Epithelial cell of proximal tubule (primary cell): ENCODE measurements around the gene METTL4. TPM values are rescaled to one million over a fixed set of nuclear protein-coding genes. Genes with fewer than 3 reads are reported as not detected.
"Not testable (repeated sequence)": the region's sequence is repeated elsewhere in the genome, so short reads cannot be mapped to it uniquely, and the experiment has no call there.

Experiments
- DNase-seq: peaks from one replicate; pipeline ENCODE4 v3.0.0-alpha.2; 2011; ENCODE audit warnings: low read depth
- H3K4me3 ChIP-seq: 2 replicates; pipeline ENCODE4 v1.5.1; 2011; ENCODE audit warnings: low read depth, mild to moderate bottlenecking, low read length
- total RNA-seq: library from RNA; depleted of rRNA; stranded (reverse); fragments of >200 nt; gene quantifications from 2 replicates; pipeline ENCODE4 v1.2.3, GENCODE V29; 2015
- TF ChIP-seq, protein P1 (sequence below): conservative IDR thresholded peaks from 2 replicates; pipeline ENCODE4 v1.5.1; 2012; ENCODE audit warnings: low read depth, mild to moderate bottlenecking, low read length

The METTL4 gene
- total RNA-seq, 1 donor from 2014 or later = 7.8 TPM

GRCh38 chr18:2549462-2549861, 21.8 kb downstream of the METTL4 start:
- TF ChIP-seq, protein P1, sequence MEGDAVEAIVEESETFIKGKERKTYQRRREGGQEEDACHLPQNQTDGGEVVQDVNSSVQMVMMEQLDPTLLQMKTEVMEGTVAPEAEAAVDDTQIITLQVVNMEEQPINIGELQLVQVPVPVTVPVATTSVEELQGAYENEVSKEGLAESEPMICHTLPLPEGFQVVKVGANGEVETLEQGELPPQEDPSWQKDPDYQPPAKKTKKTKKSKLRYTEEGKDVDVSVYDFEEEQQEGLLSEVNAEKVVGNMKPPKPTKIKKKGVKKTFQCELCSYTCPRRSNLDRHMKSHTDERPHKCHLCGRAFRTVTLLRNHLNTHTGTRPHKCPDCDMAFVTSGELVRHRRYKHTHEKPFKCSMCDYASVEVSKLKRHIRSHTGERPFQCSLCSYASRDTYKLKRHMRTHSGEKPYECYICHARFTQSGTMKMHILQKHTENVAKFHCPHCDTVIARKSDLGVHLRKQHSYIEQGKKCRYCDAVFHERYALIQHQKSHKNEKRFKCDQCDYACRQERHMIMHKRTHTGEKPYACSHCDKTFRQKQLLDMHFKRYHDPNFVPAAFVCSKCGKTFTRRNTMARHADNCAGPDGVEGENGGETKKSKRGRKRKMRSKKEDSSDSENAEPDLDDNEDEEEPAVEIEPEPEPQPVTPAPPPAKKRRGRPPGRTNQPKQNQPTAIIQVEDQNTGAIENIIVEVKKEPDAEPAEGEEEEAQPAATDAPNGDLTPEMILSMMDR = no peak
- no peak overlapping the region for H3K4me3 ChIP-seq
- DNase-seq = no peak

DNA sequence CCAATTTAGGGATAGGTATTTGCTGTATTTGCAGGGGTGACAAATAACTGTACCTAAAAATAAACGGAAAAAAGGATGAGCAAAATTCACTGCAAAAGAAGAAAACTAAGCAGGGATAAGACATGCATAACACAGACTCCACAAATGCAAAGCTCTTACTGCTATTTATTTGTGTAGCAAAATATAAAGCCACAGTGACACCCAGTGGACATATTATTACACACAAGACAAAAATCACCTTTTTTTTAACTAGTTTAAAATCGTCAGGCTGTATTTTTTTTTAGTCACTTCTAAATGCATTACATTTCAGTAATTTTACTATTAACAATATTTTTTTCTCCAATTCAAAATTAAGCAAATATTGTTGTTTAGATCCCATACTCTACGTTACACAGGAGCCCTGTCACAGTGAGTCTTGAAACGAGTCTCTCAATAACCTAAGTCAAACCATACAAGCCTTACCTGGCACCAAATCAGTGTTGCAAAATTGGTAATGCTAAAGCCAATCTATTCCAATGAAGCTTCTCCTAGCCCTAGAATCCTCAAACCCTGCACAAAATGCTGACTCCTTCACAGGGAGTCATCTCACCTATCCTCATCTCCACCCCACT, 23.7 kb downstream of the METTL4 start:
- no peak for DNase-seq
- no peak overlapping the region for H3K4me3 ChIP-seq
- TF ChIP-seq, protein P1 = peak; percentile 54

- DNase-seq = no peak
- no peak overlapping the region for H3K4me3 ChIP-seq
- TF ChIP-seq, protein P1 = no peak
Observed at GRCh38 chr18:2545155-2545554, 26.1 kb downstream of the METTL4 start.

DNA sequence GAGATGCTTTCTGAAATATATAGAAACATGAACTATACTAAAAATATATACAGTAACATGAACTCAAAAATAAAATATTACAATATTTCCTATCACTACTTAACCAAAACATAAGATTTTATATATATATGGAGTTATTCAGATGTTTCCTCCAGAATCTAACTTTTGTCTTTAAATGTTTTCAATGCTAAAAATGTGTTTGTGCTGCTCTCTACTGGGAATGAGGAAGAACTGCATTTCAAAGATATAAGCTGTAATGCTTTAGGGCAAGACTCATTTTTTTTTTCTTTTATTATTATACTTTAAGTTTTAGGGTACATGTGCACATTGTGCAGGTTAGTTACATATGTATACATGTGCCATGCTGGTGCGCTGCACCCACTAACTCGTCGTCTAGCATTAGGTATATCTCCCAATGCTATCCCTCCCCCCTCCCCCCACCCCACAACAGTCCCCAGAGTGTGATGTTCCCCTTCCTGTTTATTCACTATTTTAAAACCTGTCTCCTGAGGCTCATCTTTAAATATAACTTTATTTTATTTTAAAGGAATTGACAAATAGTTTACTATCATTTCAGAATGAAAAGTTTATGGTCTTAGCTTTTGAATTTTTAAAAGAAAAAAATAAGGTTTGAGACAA, 29.3 kb downstream of the METTL4 start:
- TF ChIP-seq, protein P1 = peak; percentile 62
- not testable (repeated sequence) for DNase-seq, H3K4me3 ChIP-seq

DNA sequence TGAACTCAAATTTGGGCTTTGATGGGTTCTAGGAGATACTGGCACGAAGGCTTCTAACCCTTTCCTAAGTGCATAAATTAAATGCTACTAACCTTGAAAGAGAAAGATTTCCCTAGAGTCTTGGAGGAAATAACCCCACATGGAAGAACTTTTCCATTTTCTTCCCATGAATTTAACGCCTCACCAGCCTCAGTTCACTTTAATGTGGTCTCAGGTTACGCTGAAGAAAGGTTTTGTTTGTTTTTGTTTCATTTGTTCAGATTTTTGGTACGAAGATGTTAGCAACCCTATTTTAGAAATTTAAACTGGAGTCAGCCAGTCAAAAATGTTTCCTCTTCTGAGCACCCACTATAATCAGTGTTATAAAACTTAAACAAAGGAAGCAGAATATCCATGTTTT, 30.7 kb downstream of the METTL4 start:
- no peak for DNase-seq
- TF ChIP-seq, protein P1 = no peak
- H3K4me3 ChIP-seq = no peak overlapping the region

- TF ChIP-seq, protein P1 = no peak
- no peak for DNase-seq
- no peak overlapping the region for H3K4me3 ChIP-seq
Observed at GRCh38 chr18:2538844-2539243, 32.5 kb downstream of the METTL4 start.

DNA sequence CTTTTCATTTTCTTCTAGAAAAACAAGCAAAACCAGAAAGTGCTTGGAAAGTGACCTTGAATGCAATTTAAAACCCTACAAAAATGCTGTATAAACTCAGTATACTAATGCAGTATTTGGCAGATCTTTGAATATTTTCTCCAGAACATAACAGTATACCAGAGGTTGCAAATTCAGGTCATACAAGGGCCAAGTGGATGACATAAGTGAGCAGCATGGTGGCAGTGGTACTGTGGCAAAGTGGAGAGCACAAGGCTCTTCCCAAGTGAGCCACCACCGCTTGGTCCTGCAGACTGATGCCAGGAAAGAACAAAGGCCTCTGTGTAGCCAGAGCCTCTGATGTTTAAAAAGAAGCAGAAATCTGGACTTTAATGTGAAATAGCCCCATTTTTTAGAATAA, 33.1 kb downstream of the METTL4 start:
- no peak overlapping the region for H3K4me3 ChIP-seq
- no peak for DNase-seq
- TF ChIP-seq, protein P1 = no peak
